AG04450 (cell line): ENCODE data around the gene ATF2. TPM values are rescaled to one million over a fixed set of nuclear protein-coding genes. Genes with fewer than 3 reads are reported as not detected.

ENCODE experiments used
- CTCF ChIA-PET: fragments of 300-600, 350-600 bp; formaldehyde crosslinking; extraction: SDS; loops from one replicate; lab custom pipeline; 2022; ENCODE audit warnings: antibody characterized with exemption, inconsistent platforms; lab: Charles Lee
- POLR2A ChIA-PET: fragments of 350-600 bp; formaldehyde crosslinking; extraction: SDS; loops from one replicate; lab custom pipeline; 2021; ENCODE audit warnings: antibody characterized with exemption, inconsistent platforms; lab: Yijun Ruan, JAX
- DNase-seq: peaks from one replicate; pipeline ENCODE4 v3.0.0-alpha.2; 2011; ENCODE audit warnings: low read depth, low spot score
- H3K27ac ChIP-seq: one replicate; pipeline ENCODE4 v1.5.1; 2012; ENCODE audit warnings: low read depth, low read length, control low read depth
- H3K27me3 ChIP-seq: one replicate; pipeline ENCODE4 v1.6.0; 2012; ENCODE audit warnings: low read length; ENCODE audit not compliant: control insufficient read depth, insufficient read depth
- H3K4me3 ChIP-seq: 2 replicates; pipeline ENCODE4 v1.5.1; 2011; ENCODE audit warnings: mild to moderate bottlenecking, low read depth, low read length, control low read depth
- H3K9me3 ChIP-seq: 2 replicates; pipeline ENCODE4 v1.5.1; 2012; ENCODE audit warnings: low read length; ENCODE audit not compliant: control insufficient read depth, insufficient read depth
- CTCF ChIP-seq: IDR thresholded peaks from 2 replicates; pipeline ENCODE4 v1.5.1; 2011; ENCODE audit warnings: low read depth, low read length, control low read depth, inconsistent platforms
- polyA plus RNA-seq: library from polyadenylated mRNA; depleted of rRNA; stranded (reverse); fragments of >200 nt; gene quantifications from 2 replicates; pipeline ENCODE4 v1.2.3, GENCODE V29; 2011

The ATF2 gene
- polyA plus RNA-seq, 1 experiment: 70.1 TPM

GRCh38 chr2:175034716-175035115 lies 133.3 kb downstream of the ATF2 start:
- Histone ChIP-seq H3K4me3 (no peak overlapping the region), H3K9me3 (no peaks in the 10 kb centered on the region), H3K27ac (no peak overlapping the region), H3K27me3 (no peaks in the 10 kb centered on the region)
- TF ChIP-seq CTCF: no peak
- CTCF ChIA-PET: interaction anchor here (1.0 to 1.4 kb wide), 4 partner anchors 247 to 337 kb away, joined by 3 to 4 read pairs (median 4); no protein-coding TSS in a partner anchor
- DNase-seq: no peak
- POLR2A ChIA-PET: no interaction called here

- POLR2A ChIA-PET: no interaction called here
- peak; percentile 59 for TF ChIP-seq CTCF
- DNase-seq: peak; percentile 8
- no peaks in the 10 kb centered on the region for H3K27me3 ChIP-seq
- H3K27ac ChIP-seq: peak overlapping the region; percentile 0
- H3K9me3 ChIP-seq: no peaks in the 10 kb centered on the region
- H3K4me3 ChIP-seq: no peak overlapping the region
- CTCF ChIA-PET: interaction anchor here (0.6 to 4.0 kb wide), 17 partner anchors 8 to 334 kb away, joined by 3 to 23 read pairs (median 4); partner anchors contain the start of gene CHN1
Measured at GRCh38 chr2:175030380-175031271, 137.4 kb downstream of the ATF2 start.

GRCh38 chr2:175027755-175028154 lies 140.2 kb downstream of the ATF2 start:
- TF ChIP-seq CTCF: no peak
- Histone ChIP-seq H3K27me3 (no peaks in the 10 kb centered on the region), H3K9me3 (no peaks in the 10 kb centered on the region), H3K27ac (peak overlapping the region; percentile 24), H3K4me3 (no peak overlapping the region)
- ChIA-PET CTCF (interaction anchor here (0.6 to 0.8 kb wide), 2 partner anchors 125 to 331 kb away, joined by 3 read pairs; no protein-coding TSS in a partner anchor), POLR2A (no interaction called here)
- no peak for DNase-seq

GRCh38 chr2:175026385-175026784 lies 141.6 kb downstream of the ATF2 start:
- Histone ChIP-seq H3K27ac (no peak overlapping the region), H3K4me3 (no peak overlapping the region), H3K27me3 (no peaks in the 10 kb centered on the region), H3K9me3 (no peaks in the 10 kb centered on the region)
- ChIA-PET POLR2A (no interaction called here), CTCF (interaction anchor here (0.7 to 1.1 kb wide), 2 partner anchors 326 to 664 kb away, joined by 3 read pairs; no protein-coding TSS in a partner anchor)
- DNase-seq: no peak
- TF ChIP-seq CTCF: no peak

GRCh38 chr2:175025946-175026345 lies 142.1 kb downstream of the ATF2 start:
- DNase-seq: no peak
- H3K27me3 ChIP-seq: no peaks in the 10 kb centered on the region
- no peak overlapping the region for H3K4me3 ChIP-seq
- H3K9me3 ChIP-seq: no peaks in the 10 kb centered on the region
- no peak for TF ChIP-seq CTCF
- POLR2A ChIA-PET: no interaction called here
- CTCF ChIA-PET: interaction anchor here (0.7 to 1.1 kb wide), 2 partner anchors 326 to 664 kb away, joined by 3 read pairs; no protein-coding TSS in a partner anchor
- H3K27ac ChIP-seq: no peak overlapping the region
